ENCODE data around the gene SULT1B1. TPM values are rescaled to one million over a fixed set of nuclear protein-coding genes. Genes with fewer than 3 reads are reported as not detected.

SULT1B1 gene
- polyA plus RNA-seq, 3 donors, result 0.64 to 0.89 (median 0.78) TPM

GRCh38 chr4:69750346-69750745, 10.1 kb downstream of the SULT1B1 start:
- no peak for DNase-seq

- DNase-seq, result no peak
These were observed 10.6 kb downstream of the SULT1B1 start for GRCh38 chr4:69749771-69750170.

- DNase-seq, result no peak
These were observed 12.2 kb downstream of the SULT1B1 start for GRCh38 chr4:69748173-69748572.

GRCh38 chr4:69744157-69744478, 16.3 kb downstream of the SULT1B1 start:
- DNase-seq, result no peak

GRCh38 chr4:69743476-69744156, 16.8 kb downstream of the SULT1B1 start:
- no peak for DNase-seq

GRCh38 chr4:69742596-69742995, 17.8 kb downstream of the SULT1B1 start:
- DNase-seq, result no peak

GRCh38 chr4:69738872-69739271, 21.5 kb downstream of the SULT1B1 start:
- DNase-seq, result no peak

- DNase-seq, result no peak
These were observed 25.3 kb downstream of the SULT1B1 start for GRCh38 chr4:69735119-69735518.

GRCh38 chr4:69731847-69732246, 28.6 kb downstream of the SULT1B1 start:
- DNase-seq, result no peak

GRCh38 chr4:69731241-69731640, 29.2 kb downstream of the SULT1B1 start:
- no peak for DNase-seq

GRCh38 chr4:69730002-69730401, 30.4 kb downstream of the SULT1B1 start:
- no peak for DNase-seq

GRCh38 chr4:69727926-69728325, 32.5 kb downstream of the SULT1B1 start:
- DNase-seq, result no peak

GRCh38 chr4:69727426-69727825, 33.0 kb downstream of the SULT1B1 start:
- DNase-seq, result no peak

- DNase-seq, result no peak
These were observed 33.4 kb downstream of the SULT1B1 start for GRCh38 chr4:69726971-69727370.

- no peak for DNase-seq
These were observed 41.8 kb downstream of the SULT1B1 start for GRCh38 chr4:69718396-69719271.

GRCh38 chr4:69717778-69718177, 42.6 kb downstream of the SULT1B1 start:
- DNase-seq, result no peak

GRCh38 chr4:69716654-69717053, 43.8 kb downstream of the SULT1B1 start:
- DNase-seq, result no peak

GRCh38 chr4:69714086-69714485, 46.3 kb downstream of the SULT1B1 start:
- no peak for DNase-seq

- no peak for DNase-seq
These were observed 46.8 kb downstream of the SULT1B1 start for GRCh38 chr4:69713593-69713992.

GRCh38 chr4:69710580-69710979, 49.8 kb downstream of the SULT1B1 start:
- no peak for DNase-seq

- no peak for DNase-seq
These were observed 52.2 kb downstream of the SULT1B1 start for GRCh38 chr4:69708211-69708610.

- DNase-seq, result no peak
These were observed 52.6 kb downstream of the SULT1B1 start for GRCh38 chr4:69707807-69708206.

GRCh38 chr4:69702201-69702600, 58.2 kb downstream of the SULT1B1 start:
- DNase-seq, result no peak

- no peak for DNase-seq
These were observed 58.7 kb downstream of the SULT1B1 start for GRCh38 chr4:69701696-69702095.
